ENCODE results near the gene SCGB1C1.
"Not testable (repeated sequence)": the region's sequence is repeated elsewhere in the genome, so short reads cannot be mapped to it uniquely, and the experiment has no call there.

DNA sequence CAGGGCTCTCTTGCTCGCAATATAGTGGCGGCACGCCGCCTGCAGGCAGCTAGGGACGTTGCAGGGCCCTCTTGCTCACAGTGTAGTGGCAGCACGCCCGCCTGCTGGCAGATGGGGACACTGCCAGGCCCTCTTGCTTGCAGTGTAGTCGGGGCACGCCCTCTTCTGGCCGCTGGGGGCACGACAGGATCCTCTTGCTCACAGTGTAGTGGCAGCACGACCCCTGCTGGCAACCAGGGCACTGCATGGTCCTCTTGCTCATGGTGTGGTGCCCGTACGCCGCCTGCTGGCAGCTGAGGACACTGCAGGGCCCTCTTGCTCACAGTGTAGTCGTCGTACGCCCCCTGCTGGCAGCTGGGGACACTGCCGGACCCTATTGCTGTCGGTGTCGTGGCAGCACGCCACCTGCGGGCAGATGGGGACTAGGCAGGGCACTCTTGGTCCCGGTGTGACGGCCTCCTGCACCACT lies 3.0 kb upstream of the SCGB1C1 start:
- TF ChIP-seq, protein P1, sequence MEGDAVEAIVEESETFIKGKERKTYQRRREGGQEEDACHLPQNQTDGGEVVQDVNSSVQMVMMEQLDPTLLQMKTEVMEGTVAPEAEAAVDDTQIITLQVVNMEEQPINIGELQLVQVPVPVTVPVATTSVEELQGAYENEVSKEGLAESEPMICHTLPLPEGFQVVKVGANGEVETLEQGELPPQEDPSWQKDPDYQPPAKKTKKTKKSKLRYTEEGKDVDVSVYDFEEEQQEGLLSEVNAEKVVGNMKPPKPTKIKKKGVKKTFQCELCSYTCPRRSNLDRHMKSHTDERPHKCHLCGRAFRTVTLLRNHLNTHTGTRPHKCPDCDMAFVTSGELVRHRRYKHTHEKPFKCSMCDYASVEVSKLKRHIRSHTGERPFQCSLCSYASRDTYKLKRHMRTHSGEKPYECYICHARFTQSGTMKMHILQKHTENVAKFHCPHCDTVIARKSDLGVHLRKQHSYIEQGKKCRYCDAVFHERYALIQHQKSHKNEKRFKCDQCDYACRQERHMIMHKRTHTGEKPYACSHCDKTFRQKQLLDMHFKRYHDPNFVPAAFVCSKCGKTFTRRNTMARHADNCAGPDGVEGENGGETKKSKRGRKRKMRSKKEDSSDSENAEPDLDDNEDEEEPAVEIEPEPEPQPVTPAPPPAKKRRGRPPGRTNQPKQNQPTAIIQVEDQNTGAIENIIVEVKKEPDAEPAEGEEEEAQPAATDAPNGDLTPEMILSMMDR (IDR thresholded peaks at IDR 0.05) = not testable (repeated sequence)
- TF ChIP-seq POLR2A, EP300 (IDR thresholded peaks at IDR 0.05): not testable (repeated sequence)
